T47D (cell line): Measurements from ENCODE around the gene XRCC3.

Experiments used
- DNase-seq, 2 experiments: peaks; one replicate each; pipeline versions ENCODE4 v3.0.0 to v3.0.0-alpha.2; 2011 to 2012; ENCODE audit warnings: low read depth in 1 of 2, low spot score in 1 of 2
- JUND ChIP-seq: IDR thresholded peaks from 2 replicates; pipeline ENCODE4 v1.6.1; 2012; ENCODE audit warnings: low read depth
- in situ Hi-C: cut with HindIII; loops from 2 replicates; pipeline ENCODE4 v1.10.0; 2016; ENCODE audit warnings: low sequenced_read_pairs, low pct_unique_long_range_greater_than_20kb

XRCC3 gene

GRCh38 chr14:103744621-103745395 lies 29.6 kb upstream of the XRCC3 start:
- in situ Hi-C loops: no loop called here
- no peak for DNase-seq
- TF ChIP-seq JUND: no peak

- in situ Hi-C loops: no loop called here
- TF ChIP-seq JUND: no peak
- DNase-seq: no peak
Measured at GRCh38 chr14:103743691-103744090, 28.4 kb upstream of the XRCC3 start.

- DNase-seq: no peak
- in situ Hi-C loops: no loop called here
- no peak for TF ChIP-seq JUND
Measured at GRCh38 chr14:103742499-103743255, 27.4 kb upstream of the XRCC3 start.

- no peak for TF ChIP-seq JUND
- in situ Hi-C loops: no loop called here
Measured at GRCh38 chr14:103741876-103742275, 26.6 kb upstream of the XRCC3 start.

GRCh38 chr14:103740991-103741689 lies 25.9 kb upstream of the XRCC3 start:
- in situ Hi-C loops: no loop called here
- no peak for TF ChIP-seq JUND
- no peak for DNase-seq

More at GRCh38 chr14:103741876-103742275, 26.6 kb upstream of the XRCC3 start:
- DNase-seq: no peak

- no peak for TF ChIP-seq JUND
- in situ Hi-C loops: no loop called here
- no peak for DNase-seq
Measured at GRCh38 chr14:103739793-103740501, 24.7 kb upstream of the XRCC3 start.

GRCh38 chr14:103739466-103739792 lies 24.2 kb upstream of the XRCC3 start:
- TF ChIP-seq JUND: no peak

GRCh38 chr14:103738701-103739451 lies 23.6 kb upstream of the XRCC3 start:
- in situ Hi-C loops: no loop called here
- no peak for TF ChIP-seq JUND
- no peak for DNase-seq

More at GRCh38 chr14:103739466-103739792, 24.2 kb upstream of the XRCC3 start:
- in situ Hi-C loops: no loop called here
- DNase-seq: no peak

GRCh38 chr14:103738166-103738565 lies 22.9 kb upstream of the XRCC3 start:
- DNase-seq: no peak
- no peak for TF ChIP-seq JUND
- in situ Hi-C loops: no loop called here

GRCh38 chr14:103737432-103738045 lies 22.3 kb upstream of the XRCC3 start:
- in situ Hi-C loops: no loop called here
- TF ChIP-seq JUND: no peak

More at GRCh38 chr14:103737432-103738045, 22.3 kb upstream of the XRCC3 start:
- DNase-seq: no peak
